Body of pancreas (tissue), 4 donors: ENCODE results near the gene CAMK1G. TPM values are rescaled to one million over a fixed set of nuclear protein-coding genes. Genes with fewer than 3 reads are reported as not detected.

Source experiments
- ATAC-seq: fragments of 150-250 bp; one replicate; pipeline ENCODE4 v1.9.1; 2016
- DNase-seq, 4 donors: peaks; one replicate each; pipeline ENCODE4 v3.0.0-alpha.2; 2019
- H3K27ac ChIP-seq, 4 donors: fragments of 200-600 bp; sonication (generic); 1 replicate in 3 of 4; 2 replicates in 1 of 4; pipeline versions ENCODE4 v1.5.1 to v1.6.1; 2016 to 2019; ENCODE audit warnings: mild to moderate bottlenecking in 1 of 4, mixed read lengths in 1 of 4, moderate library complexity in 1 of 4
- H3K27me3 ChIP-seq, 2 donors: fragments of 200-600 bp; sonication (generic); one replicate each; pipeline ENCODE4 v1.6.0; 2016; ENCODE audit warnings: mild to moderate bottlenecking in 1 of 2
- H3K36me3 ChIP-seq, 2 donors: fragments of 200-600 bp; sonication (generic); replicated peaks in 1 of 2; 2 replicates each; pipeline ENCODE4 v1.5.1; 2016; ENCODE audit warnings: low read depth in 2 of 2; ENCODE audit not compliant: insufficient read depth in 1 of 2
- H3K4me1 ChIP-seq: fragments of 200-600 bp; sonication (generic); one replicate; pipeline ENCODE4 v1.6.0; 2016
- H3K4me3 ChIP-seq, 2 donors: fragments of 200-600 bp; sonication (generic); 1 replicate in 1 of 2; 2 replicates in 1 of 2; pipeline ENCODE4 v1.5.1; 2016 to 2019
- H3K9me3 ChIP-seq, 3 donors: fragments of 200-600 bp; sonication (generic); 1 replicate in 2 of 3; 2 replicates in 1 of 3; pipeline ENCODE4 v1.5.1; 2016
- CTCF ChIP-seq, 7 experiments: fragments of 450-650 bp in 4 of 7; fragments of 200-600 bp in 3 of 7; sonication (generic) in 3 of 7; IDR thresholded peaks; one replicate each; pipeline ENCODE4 v1.5.1; 2016 to 2019; ENCODE audit warnings: antibody characterized with exemption in 7 of 7
- POLR2A ChIP-seq, 3 donors: fragments of 450-650 bp; IDR thresholded peaks; one replicate each; pipeline ENCODE4 v1.6.1; 2016; ENCODE audit warnings: antibody characterized with exemption in 3 of 3, mild to moderate bottlenecking in 2 of 3
- WGBS, 2 donors: methylation state at CpG; one replicate each; pipeline ENCODE4 v1.1.5; 2017; 5-methylcytosine and 5-hydroxymethylcytosine counted together
- intact Hi-C: fragments of 100-400 bp; cut with DNase I; formaldehyde crosslinking; loops from one replicate; pipeline ENCODE4 v1.15.1; 2023
- total RNA-seq, 2 donors: library from RNA; depleted of rRNA; stranded (reverse); fragments of >200 nt; gene quantifications; one replicate each; pipeline ENCODE4 v1.1.0, GENCODE V29; 2016

Gene CAMK1G
- total RNA-seq, 2 donors from 2014 or later, result 0.33 TPM; not detected in 1

GRCh38 chr1:209584231-209584672, 738 bp downstream of the CAMK1G start:
- intact Hi-C loops, result no loop called here

DNA sequence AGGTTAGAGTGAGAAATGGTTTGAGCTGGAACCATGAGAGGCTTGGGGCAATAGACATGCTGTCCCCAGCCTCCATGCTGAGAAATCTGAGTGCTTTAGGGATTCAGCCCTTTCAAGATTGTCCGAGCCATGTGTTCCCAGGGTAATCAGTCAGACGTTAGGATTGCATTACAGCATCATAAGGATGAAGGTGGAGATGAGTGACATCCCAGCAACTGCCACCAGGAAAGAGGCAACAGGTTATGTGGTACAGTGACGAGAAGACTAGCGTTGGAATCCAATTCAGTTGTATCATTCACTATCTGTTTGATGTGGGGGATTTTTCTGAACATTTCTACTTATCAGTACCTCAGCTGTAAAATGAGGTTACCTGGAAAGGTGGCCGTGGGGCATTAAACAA, 1.7 kb downstream of the CAMK1G start:
- intact Hi-C loops, result no loop called here
- ATAC-seq (no peak), DNase-seq (no peak)
- H3K27ac ChIP-seq, result no peak overlapping the region
- no peak overlapping the region for H3K4me3 ChIP-seq
- H3K36me3 ChIP-seq, result no peaks in the 10 kb centered on the region
- no peaks in the 10 kb centered on the region for H3K9me3 ChIP-seq
- WGBS, 2 donors, result 36 to 40% methylated on average over 5 of the region's 5 CpGs
- TF ChIP-seq POLR2A (IDR thresholded peaks at IDR 0.05) (no peak), CTCF (IDR thresholded peaks at IDR 0.05) (no peak)
- H3K4me1 ChIP-seq, result peaks cover 8% of the 10 kb centered on the region
- peaks cover 0 to 3% of the 10 kb centered on the region in 2 donors for H3K27me3 ChIP-seq

More at GRCh38 chr1:209584231-209584672, 738 bp downstream of the CAMK1G start:
- DNase-seq (no peak), ATAC-seq (no peak)
- H3K9me3 ChIP-seq, result no peaks in the 10 kb centered on the region
- TF ChIP-seq CTCF (IDR thresholded peaks at IDR 0.05) (no peak), POLR2A (IDR thresholded peaks at IDR 0.05) (no peak)
- H3K4me1 ChIP-seq, result peaks cover 8% of the 10 kb centered on the region
- no peak overlapping the region for H3K4me3 ChIP-seq
- WGBS, 2 donors, result 18 to 19% methylated on average over 13 of the region's 13 CpGs
- no peaks in the 10 kb centered on the region for H3K36me3 ChIP-seq
- peaks cover 0 to 3% of the 10 kb centered on the region in 2 donors for H3K27me3 ChIP-seq
- no peak overlapping the region for H3K27ac ChIP-seq

GRCh38 chr1:209585672-209586071, 2.2 kb downstream of the CAMK1G start:
- Histone ChIP-seq H3K4me3 (no peak overlapping the region), H3K36me3 (no peaks in the 10 kb centered on the region), H3K27me3 (peaks cover 0 to 3% of the 10 kb centered on the region in 2 donors), H3K4me1 (peaks cover 8% of the 10 kb centered on the region), H3K9me3 (no peaks in the 10 kb centered on the region), H3K27ac (no peak overlapping the region)
- peak; percentile 29 to 56 (median 41) for DNase-seq
- intact Hi-C loops, result no loop called here
- WGBS, 2 donors, result 0 to 1% methylated on average over 12 to 23 of the region's 23 CpGs
- ATAC-seq, result peak; percentile 69
- TF ChIP-seq POLR2A (IDR thresholded peaks at IDR 0.05), result no peak
- no peak for TF ChIP-seq CTCF (IDR thresholded peaks at IDR 0.05)

DNA sequence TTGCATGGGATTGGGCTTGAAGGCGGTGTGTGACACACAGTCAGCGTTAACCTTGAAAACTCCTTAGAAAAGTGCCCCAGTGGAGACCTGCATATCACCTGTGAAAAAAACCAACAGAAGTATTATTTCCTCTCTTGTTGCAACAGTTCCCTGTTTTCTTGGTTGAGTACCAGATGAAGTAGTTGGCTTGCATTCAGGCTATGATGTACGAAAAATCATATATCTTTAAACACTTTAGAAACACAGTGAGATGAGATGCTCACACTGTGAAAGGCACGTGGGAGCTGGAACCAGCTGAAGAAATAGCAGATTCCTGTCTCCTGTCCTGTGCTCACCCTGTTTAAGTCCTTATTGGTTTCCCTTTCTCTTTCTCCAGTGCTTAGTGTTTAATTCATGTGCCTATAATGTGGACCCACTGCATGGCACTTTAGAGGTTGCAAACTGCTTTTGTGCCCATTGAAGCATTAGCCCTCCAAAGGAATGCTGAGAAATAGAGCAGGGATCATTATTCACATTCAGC, 2.8 kb downstream of the CAMK1G start:
- peaks cover 0 to 3% of the 10 kb centered on the region in 2 donors for H3K27me3 ChIP-seq
- WGBS, 2 donors, result 40 to 63% methylated on average over 4 of the region's 4 CpGs
- intact Hi-C loops, result no loop called here
- no peak overlapping the region for H3K27ac ChIP-seq
- no peak for TF ChIP-seq CTCF (IDR thresholded peaks at IDR 0.05)
- no peak for TF ChIP-seq POLR2A (IDR thresholded peaks at IDR 0.05)
- H3K4me1 ChIP-seq, result peaks cover 8% of the 10 kb centered on the region
- no peaks in the 10 kb centered on the region for H3K36me3 ChIP-seq
- no peaks in the 10 kb centered on the region for H3K9me3 ChIP-seq
- ATAC-seq (no peak), DNase-seq (no peak)
- no peak overlapping the region for H3K4me3 ChIP-seq

DNA sequence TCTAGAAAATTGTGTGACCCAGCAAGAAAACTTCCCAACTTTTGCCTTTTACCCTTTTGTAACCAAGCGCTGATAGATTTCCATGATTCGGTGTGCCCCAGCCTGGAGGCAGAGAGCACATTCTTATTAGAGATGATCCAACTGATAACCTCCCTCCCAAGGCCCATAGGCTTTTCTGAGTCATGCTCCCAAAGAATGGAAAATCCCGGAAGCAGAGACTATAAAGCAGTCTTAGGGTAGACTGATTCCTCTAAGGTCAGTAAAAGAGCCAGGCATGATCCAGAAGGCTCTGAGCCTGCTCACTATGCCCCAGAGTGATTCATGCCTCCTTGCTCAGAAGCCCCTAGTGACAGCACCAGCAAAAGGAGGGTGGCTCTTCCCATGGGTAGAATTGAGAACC, 4.3 kb downstream of the CAMK1G start:
- H3K4me3 ChIP-seq, result no peak overlapping the region
- ATAC-seq (no peak), DNase-seq (no peak)
- no peak overlapping the region for H3K27ac ChIP-seq
- no peaks in the 10 kb centered on the region for H3K36me3 ChIP-seq
- H3K4me1 ChIP-seq, result peaks cover 8% of the 10 kb centered on the region
- WGBS, 2 donors, result 82 to 86% methylated on average over 3 of the region's 3 CpGs
- no peaks in the 10 kb centered on the region for H3K9me3 ChIP-seq
- intact Hi-C loops, result no loop called here
- H3K27me3 ChIP-seq, result peaks cover 0 to 3% of the 10 kb centered on the region in 2 donors
- TF ChIP-seq CTCF (IDR thresholded peaks at IDR 0.05) (no peak), POLR2A (IDR thresholded peaks at IDR 0.05) (no peak)
